Hepatocyte (in vitro differentiated cells): ENCODE results near the gene TIAM1. TPM values are rescaled to one million over a fixed set of nuclear protein-coding genes. Genes with fewer than 3 reads are reported as not detected.
A peak's percentile ranks its signal among the peaks of the same experiment; 100 is the strongest.

ENCODE experiments used
- DNase-seq: peaks from one replicate; pipeline ENCODE4 v3.0.0-alpha.2; 2016; ENCODE audit warnings: low spot score
- H2AFZ ChIP-seq: fragments of 200-600 bp; sonication (generic); 2 replicates; pipeline ENCODE4 v1.6.0; 2016; ENCODE audit warnings: antibody characterized with exemption, mild to moderate bottlenecking
- H3K27ac ChIP-seq: fragments of 200-600 bp; sonication (generic); 2 replicates; pipeline ENCODE4 v1.5.1; 2016; ENCODE audit warnings: mild to moderate bottlenecking
- H3K27me3 ChIP-seq: fragments of 200-600 bp; sonication (generic); 2 replicates; pipeline ENCODE4 v1.6.1; 2016
- H3K36me3 ChIP-seq: fragments of 200-600 bp; sonication (generic); replicated peaks from 2 replicates; pipeline ENCODE4 v1.5.1; 2016; ENCODE audit warnings: low read depth; ENCODE audit not compliant: insufficient read depth
- H3K4me1 ChIP-seq: fragments of 200-600 bp; sonication (generic); 2 replicates; pipeline ENCODE4 v1.5.1; 2016; ENCODE audit warnings: mild to moderate bottlenecking, moderate library complexity; ENCODE audit not compliant: insufficient read depth
- H3K4me2 ChIP-seq: fragments of 200-600 bp; sonication (generic); 2 replicates; pipeline ENCODE4 v1.6.0; 2016
- H3K4me3 ChIP-seq: fragments of 200-600 bp; sonication (generic); 2 replicates; pipeline ENCODE4 v1.5.1; 2016; ENCODE audit warnings: mild to moderate bottlenecking
- H3K79me2 ChIP-seq: fragments of 200-600 bp; sonication (generic); 2 replicates; pipeline ENCODE4 v1.6.0; 2017; ENCODE audit warnings: mild to moderate bottlenecking
- H3K9me2 ChIP-seq: fragments of 200-600 bp; sonication (generic); replicated peaks from 2 replicates; pipeline ENCODE4 v1.6.0; 2017; ENCODE audit warnings: mild to moderate bottlenecking; ENCODE audit not compliant: insufficient read depth
- H3K9me3 ChIP-seq: fragments of 200-600 bp; sonication (generic); 2 replicates; pipeline ENCODE4 v1.5.1; 2016; ENCODE audit warnings: low read depth, mild to moderate bottlenecking
- H4K20me1 ChIP-seq: fragments of 200-600 bp; sonication (generic); 2 replicates; pipeline ENCODE4 v1.6.0; 2016; ENCODE audit warnings: mild to moderate bottlenecking; ENCODE audit not compliant: insufficient read depth, poor library complexity, severe bottlenecking
- EZH2 ChIP-seq: fragments of 200-600 bp; sonication (generic); IDR thresholded peaks from 2 replicates; pipeline ENCODE4 v1.6.1; 2016; ENCODE audit warnings: antibody characterized with exemption, mild to moderate bottlenecking, borderline replicate concordance
- EZH2phosphoT487 ChIP-seq: fragments of 200-600 bp; sonication (generic); IDR thresholded peaks from one replicate; pipeline ENCODE4 v1.6.1; 2018; ENCODE audit warnings: antibody characterized with exemption, mild to moderate bottlenecking, low read depth, moderate library complexity; ENCODE audit not compliant: unreplicated experiment, severe bottlenecking
- WGBS: methylation state at CpG from one replicate; pipeline ENCODE4 v1.1.6; 2016; ENCODE audit warnings: low lambda C conversion rate; ENCODE audit errors: missing lambda C conversion rate; 5-methylcytosine and 5-hydroxymethylcytosine counted together
- polyA plus RNA-seq: library from polyadenylated mRNA; unstranded; fragments of >200 nt; fragmentation: Nextera tagmentation; extraction: Ambion mirVana; gene quantifications from 2 replicates; pipeline ENCODE4 v1.2.1, GENCODE V29; 2016
- total RNA-seq: library from RNA; depleted of rRNA; stranded (reverse); fragments of >200 nt; gene quantifications from 2 replicates; pipeline ENCODE4 v1.2.3, GENCODE V29; 2014
- TF ChIP-seq, protein P1 (sequence below): fragments of 200-600 bp; sonication (generic); IDR thresholded peaks from 2 replicates; pipeline ENCODE4 v1.5.1; 2016; ENCODE audit warnings: antibody characterized with exemption, mild to moderate bottlenecking; ENCODE audit not compliant: poor library complexity

The TIAM1 gene
- total and polyA plus RNA-seq, 2 experiments from 2014 or later: 8.8 TPM

DNA sequence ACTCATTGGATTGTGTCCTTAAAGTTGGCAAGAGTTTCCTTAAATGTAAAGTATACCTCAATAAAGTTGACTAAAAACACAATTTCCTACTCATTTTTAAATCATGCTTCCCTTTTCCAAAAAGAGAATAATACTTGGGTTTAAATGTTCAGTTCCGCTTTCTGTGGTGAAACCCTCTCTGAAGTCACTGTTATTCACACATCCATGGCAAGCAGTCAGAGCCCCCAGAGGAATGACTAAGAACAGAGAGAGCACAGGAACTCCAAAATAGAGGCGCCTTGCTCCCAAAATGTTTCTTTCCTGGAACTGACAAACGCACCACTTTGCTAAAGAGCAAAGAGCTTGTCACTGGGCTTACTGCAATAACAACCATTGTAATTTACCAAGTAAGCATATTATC lies 142.5 kb downstream of the TIAM1 start:
- H3K27ac ChIP-seq: no peak overlapping the region
- H3K4me2 ChIP-seq: no peak overlapping the region
- H3K36me3 ChIP-seq: no peaks in the 10 kb centered on the region
- WGBS: 83% methylated on average over 3 of the region's 3 CpGs
- no peak overlapping the region for H2AFZ ChIP-seq
- TF ChIP-seq, protein P1, sequence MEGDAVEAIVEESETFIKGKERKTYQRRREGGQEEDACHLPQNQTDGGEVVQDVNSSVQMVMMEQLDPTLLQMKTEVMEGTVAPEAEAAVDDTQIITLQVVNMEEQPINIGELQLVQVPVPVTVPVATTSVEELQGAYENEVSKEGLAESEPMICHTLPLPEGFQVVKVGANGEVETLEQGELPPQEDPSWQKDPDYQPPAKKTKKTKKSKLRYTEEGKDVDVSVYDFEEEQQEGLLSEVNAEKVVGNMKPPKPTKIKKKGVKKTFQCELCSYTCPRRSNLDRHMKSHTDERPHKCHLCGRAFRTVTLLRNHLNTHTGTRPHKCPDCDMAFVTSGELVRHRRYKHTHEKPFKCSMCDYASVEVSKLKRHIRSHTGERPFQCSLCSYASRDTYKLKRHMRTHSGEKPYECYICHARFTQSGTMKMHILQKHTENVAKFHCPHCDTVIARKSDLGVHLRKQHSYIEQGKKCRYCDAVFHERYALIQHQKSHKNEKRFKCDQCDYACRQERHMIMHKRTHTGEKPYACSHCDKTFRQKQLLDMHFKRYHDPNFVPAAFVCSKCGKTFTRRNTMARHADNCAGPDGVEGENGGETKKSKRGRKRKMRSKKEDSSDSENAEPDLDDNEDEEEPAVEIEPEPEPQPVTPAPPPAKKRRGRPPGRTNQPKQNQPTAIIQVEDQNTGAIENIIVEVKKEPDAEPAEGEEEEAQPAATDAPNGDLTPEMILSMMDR: no peak
- TF ChIP-seq EZH2 (no peak), EZH2phosphoT487 (no peak)
- H3K9me3 ChIP-seq: no peaks in the 10 kb centered on the region
- H4K20me1 ChIP-seq: no peaks in the 10 kb centered on the region
- no peak overlapping the region for H3K4me3 ChIP-seq
- no peaks in the 10 kb centered on the region for H3K4me1 ChIP-seq
- DNase-seq: no peak
- no peaks in the 10 kb centered on the region for H3K27me3 ChIP-seq
- H3K79me2 ChIP-seq: no peaks in the 10 kb centered on the region
- H3K9me2 ChIP-seq: no peaks in the 10 kb centered on the region

DNA sequence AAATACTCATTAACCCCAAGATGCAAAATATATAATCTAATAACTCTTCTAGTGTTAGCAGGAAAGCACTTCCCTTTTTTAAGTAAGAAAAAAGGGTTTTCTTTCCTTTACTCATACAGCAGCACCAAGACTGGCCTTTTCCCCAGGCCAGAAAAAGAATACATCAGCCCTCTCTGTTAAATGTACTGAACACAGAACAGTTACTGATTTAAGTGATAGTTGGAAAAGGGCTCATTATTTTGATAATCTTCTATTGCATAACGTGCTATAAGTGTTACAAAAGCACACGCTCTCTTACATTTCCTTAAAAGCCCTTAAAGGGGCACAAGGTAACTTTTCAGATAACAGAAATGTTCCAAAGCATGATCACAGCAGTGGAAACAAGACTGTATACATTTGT lies 142.9 kb downstream of the TIAM1 start:
- no peak overlapping the region for H3K27ac ChIP-seq
- no peaks in the 10 kb centered on the region for H3K36me3 ChIP-seq
- TF ChIP-seq, protein P1: no peak
- TF ChIP-seq EZH2 (no peak), EZH2phosphoT487 (no peak)
- H3K4me1 ChIP-seq: no peaks in the 10 kb centered on the region
- no peaks in the 10 kb centered on the region for H4K20me1 ChIP-seq
- no peaks in the 10 kb centered on the region for H3K79me2 ChIP-seq
- DNase-seq: no peak
- WGBS: 60% methylated on average over 2 of the region's 2 CpGs
- no peak overlapping the region for H2AFZ ChIP-seq
- no peaks in the 10 kb centered on the region for H3K27me3 ChIP-seq
- no peak overlapping the region for H3K4me2 ChIP-seq
- H3K9me2 ChIP-seq: no peaks in the 10 kb centered on the region
- H3K4me3 ChIP-seq: no peak overlapping the region
- H3K9me3 ChIP-seq: no peaks in the 10 kb centered on the region

DNA sequence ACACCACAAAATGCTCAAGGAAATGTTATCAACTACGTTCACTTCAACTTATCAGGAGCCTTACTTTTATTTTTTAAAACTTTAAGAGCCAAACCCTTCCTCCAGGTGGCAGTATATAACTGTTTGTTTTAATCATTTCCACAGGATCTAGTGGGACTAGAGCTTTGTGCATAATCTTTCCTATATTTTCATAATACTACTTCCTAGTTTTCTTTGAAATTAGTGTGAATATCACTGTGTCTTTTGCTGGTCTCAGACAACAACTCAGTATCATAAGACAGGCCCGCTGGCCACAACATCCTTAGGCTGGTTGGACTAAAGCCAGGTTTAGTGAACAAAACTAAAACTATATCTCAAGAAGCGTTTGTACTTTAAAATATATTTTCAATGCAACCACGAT lies 145.5 kb downstream of the TIAM1 start:
- no peak overlapping the region for H2AFZ ChIP-seq
- H3K36me3 ChIP-seq: no peaks in the 10 kb centered on the region
- H3K9me2 ChIP-seq: no peaks in the 10 kb centered on the region
- no peak overlapping the region for H3K27ac ChIP-seq
- H3K4me2 ChIP-seq: no peak overlapping the region
- H4K20me1 ChIP-seq: no peaks in the 10 kb centered on the region
- H3K4me3 ChIP-seq: no peak overlapping the region
- DNase-seq: peak; percentile 63
- no peaks in the 10 kb centered on the region for H3K79me2 ChIP-seq
- H3K27me3 ChIP-seq: no peaks in the 10 kb centered on the region
- H3K4me1 ChIP-seq: peaks cover 7% of the 10 kb centered on the region
- 67% methylated on average over 4 of the region's 4 CpGs for WGBS
- TF ChIP-seq, protein P1: peak; percentile 79
- TF ChIP-seq EZH2phosphoT487 (no peak), EZH2 (no peak)
- no peaks in the 10 kb centered on the region for H3K9me3 ChIP-seq

DNA sequence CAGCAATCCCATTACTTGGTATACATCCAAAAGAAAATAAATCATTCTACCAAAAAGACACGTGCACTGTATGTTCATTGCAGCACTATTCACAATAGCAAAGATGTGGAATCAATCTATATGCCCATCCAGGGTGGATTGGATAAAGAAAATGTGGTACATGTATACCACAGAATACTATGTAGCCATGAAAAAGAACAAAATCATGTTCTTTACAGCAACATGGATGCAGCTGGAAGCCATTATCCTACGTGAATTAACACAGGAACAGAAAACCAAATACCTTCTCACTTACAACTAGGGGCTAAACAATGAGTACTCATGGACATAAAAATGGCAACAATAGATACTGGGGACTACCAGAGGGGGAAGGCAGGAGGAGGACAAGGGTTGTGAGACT lies 147.3 kb downstream of the TIAM1 start:
- WGBS: 90% methylated on average over 2 of the region's 2 CpGs
- no peak overlapping the region for H3K4me2 ChIP-seq
- H3K27me3 ChIP-seq: no peaks in the 10 kb centered on the region
- H3K9me3 ChIP-seq: no peaks in the 10 kb centered on the region
- no peaks in the 10 kb centered on the region for H3K36me3 ChIP-seq
- H3K4me3 ChIP-seq: no peak overlapping the region
- TF ChIP-seq EZH2 (no peak), EZH2phosphoT487 (no peak)
- TF ChIP-seq, protein P1: no peak
- H3K4me1 ChIP-seq: peaks cover 7% of the 10 kb centered on the region
- H2AFZ ChIP-seq: no peak overlapping the region
- no peaks in the 10 kb centered on the region for H3K9me2 ChIP-seq
- no peaks in the 10 kb centered on the region for H4K20me1 ChIP-seq
- no peaks in the 10 kb centered on the region for H3K79me2 ChIP-seq
- no peak for DNase-seq
- no peak overlapping the region for H3K27ac ChIP-seq
